ENCODE measurements around the gene FABP1. TPM values are rescaled to one million over a fixed set of nuclear protein-coding genes. Genes with fewer than 3 reads are reported as not detected.

The FABP1 gene
- total RNA-seq = not detected

GRCh38 chr2:88127888-88128653, at the start of gene FABP1:
Gene FABP1, minus strand, starts transcription at chr2:88128062. Its CDS starts 45 bp downstream, at chr2:88128017.

Small RNA genes lying within 50 kb of the gene (small RNA-seq; reads per million reads assigned to genes)
- gene MIR4780 = not detected

Other genes with a start within 250 kb of the FABP1 start
- not detected for gene RNU2-63P, start 111.5 kb downstream of the FABP1 start, total RNA-seq
- gene KRCC1, start 72.3 kb downstream of the FABP1 start, total RNA-seq = 16.4 TPM
- not detected for gene SMYD1, start 60.2 kb downstream of the FABP1 start, total RNA-seq
- gene THNSL2, start 42.3 kb upstream of the FABP1 start, total RNA-seq = 4.4 TPM

Data from diencephalon (tissue), 1 donor.